Lower leg skin (tissue), 3 donors: Measurements from ENCODE around the gene PRKAR1B.

ENCODE experiments used
- POLR2A ChIP-seq, 2 donors: fragments of 450-650 bp; IDR thresholded peaks; one replicate each; pipeline ENCODE4 v1.6.1; 2016 to 2017; ENCODE audit warnings: antibody characterized with exemption in 2 of 2, mild to moderate bottlenecking in 1 of 2, moderate library complexity in 1 of 2
- TF ChIP-seq, protein P1 (sequence below), 3 donors: fragments of 450-650 bp; IDR thresholded peaks; one replicate each; pipeline ENCODE4 v1.5.1; 2016; ENCODE audit warnings: antibody characterized with exemption in 3 of 3, mild to moderate bottlenecking in 3 of 3, moderate library complexity in 2 of 3

DNA sequence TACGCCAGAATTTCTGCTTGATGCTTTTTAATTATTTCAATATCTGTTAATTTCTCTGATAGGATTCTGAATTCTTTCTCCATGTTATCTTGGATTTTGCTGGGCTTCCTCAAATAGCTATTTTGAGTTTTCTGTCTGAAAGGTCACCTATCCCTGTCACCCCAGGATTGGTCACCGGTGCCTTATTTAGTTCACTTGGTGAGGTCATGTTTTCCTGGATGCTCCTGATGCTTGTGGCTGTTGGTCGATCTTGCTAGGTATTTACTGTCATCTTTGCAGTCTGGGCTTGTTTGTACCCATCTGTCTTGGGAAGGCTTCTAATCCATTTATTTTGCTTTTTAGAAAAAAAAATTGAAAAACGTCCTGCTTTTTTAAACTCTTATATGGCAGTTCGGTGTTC is 11.2 kb upstream of the PRKAR1B start:
- TF ChIP-seq, protein P1, sequence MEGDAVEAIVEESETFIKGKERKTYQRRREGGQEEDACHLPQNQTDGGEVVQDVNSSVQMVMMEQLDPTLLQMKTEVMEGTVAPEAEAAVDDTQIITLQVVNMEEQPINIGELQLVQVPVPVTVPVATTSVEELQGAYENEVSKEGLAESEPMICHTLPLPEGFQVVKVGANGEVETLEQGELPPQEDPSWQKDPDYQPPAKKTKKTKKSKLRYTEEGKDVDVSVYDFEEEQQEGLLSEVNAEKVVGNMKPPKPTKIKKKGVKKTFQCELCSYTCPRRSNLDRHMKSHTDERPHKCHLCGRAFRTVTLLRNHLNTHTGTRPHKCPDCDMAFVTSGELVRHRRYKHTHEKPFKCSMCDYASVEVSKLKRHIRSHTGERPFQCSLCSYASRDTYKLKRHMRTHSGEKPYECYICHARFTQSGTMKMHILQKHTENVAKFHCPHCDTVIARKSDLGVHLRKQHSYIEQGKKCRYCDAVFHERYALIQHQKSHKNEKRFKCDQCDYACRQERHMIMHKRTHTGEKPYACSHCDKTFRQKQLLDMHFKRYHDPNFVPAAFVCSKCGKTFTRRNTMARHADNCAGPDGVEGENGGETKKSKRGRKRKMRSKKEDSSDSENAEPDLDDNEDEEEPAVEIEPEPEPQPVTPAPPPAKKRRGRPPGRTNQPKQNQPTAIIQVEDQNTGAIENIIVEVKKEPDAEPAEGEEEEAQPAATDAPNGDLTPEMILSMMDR (IDR thresholded peaks at IDR 0.05), result no peak
- TF ChIP-seq POLR2A (IDR thresholded peaks at IDR 0.05), result no peak
